Natural killer cell treated with Interleukin-12 subunit alpha and Interleukin-12 subunit beta and Interleukin-15 and Interleukin-18, amount 100 ng/mL, for 72 hours (primary cell): Measurements from ENCODE around the gene NXF1. TPM values are rescaled to one million over a fixed set of nuclear protein-coding genes. Genes with fewer than 3 reads are reported as not detected.
"Not testable (repeated sequence)": the region's sequence is repeated elsewhere in the genome, so short reads cannot be mapped to it uniquely, and the experiment has no call there.

Experiments used
- ATAC-seq, 2 donors: fragments of 150-1000 bp; cut with Tn5 transposase in 1 of 2; sonication (Bioruptor Pico), chemical (Tn5 transposase) in 1 of 2; 2 replicates each; pipeline ENCODE4 v1.10.0; 2021
- DNase-seq: peaks from one replicate; pipeline ENCODE4 v3.0.0; 2022; ENCODE audit warnings: low spot score
- H3K27ac Mint-ChIP-seq, 2 donors: 1 replicate in 1 of 2; 2 replicates in 1 of 2; pipeline ENCODE4 v1.8.0; 2022; ENCODE audit warnings: mixed read lengths in 2 of 2, mild to moderate bottlenecking in 1 of 2, moderate library complexity in 1 of 2
- H3K27me3 Mint-ChIP-seq, 2 donors: 1 replicate in 1 of 2; 2 replicates in 1 of 2; pipeline ENCODE4 v1.8.0; 2022; ENCODE audit warnings: mixed read lengths in 2 of 2
- H3K36me3 Mint-ChIP-seq: one replicate; pipeline ENCODE4 v1.8.0; 2022; ENCODE audit warnings: mixed read lengths
- H3K4me1 Mint-ChIP-seq, 2 donors: 1 replicate in 1 of 2; 2 replicates in 1 of 2; pipeline ENCODE4 v1.8.0; 2022; ENCODE audit warnings: low read depth in 2 of 2, mixed read lengths in 2 of 2, mild to moderate bottlenecking in 1 of 2
- H3K4me3 Mint-ChIP-seq: one replicate; pipeline ENCODE4 v1.8.0; 2022; ENCODE audit warnings: mixed read lengths
- H3K9me3 Mint-ChIP-seq: 2 replicates; pipeline ENCODE4 v1.8.0; 2022; ENCODE audit warnings: mixed read lengths
- total RNA-seq, 2 donors: library from RNA; stranded (reverse); gene quantifications; one replicate each; pipeline ENCODE4 v1.2.3, GENCODE V29; 2022

The NXF1 gene
- total RNA-seq, 2 donors from 2014 or later, result 108 to 145 TPM

DNA sequence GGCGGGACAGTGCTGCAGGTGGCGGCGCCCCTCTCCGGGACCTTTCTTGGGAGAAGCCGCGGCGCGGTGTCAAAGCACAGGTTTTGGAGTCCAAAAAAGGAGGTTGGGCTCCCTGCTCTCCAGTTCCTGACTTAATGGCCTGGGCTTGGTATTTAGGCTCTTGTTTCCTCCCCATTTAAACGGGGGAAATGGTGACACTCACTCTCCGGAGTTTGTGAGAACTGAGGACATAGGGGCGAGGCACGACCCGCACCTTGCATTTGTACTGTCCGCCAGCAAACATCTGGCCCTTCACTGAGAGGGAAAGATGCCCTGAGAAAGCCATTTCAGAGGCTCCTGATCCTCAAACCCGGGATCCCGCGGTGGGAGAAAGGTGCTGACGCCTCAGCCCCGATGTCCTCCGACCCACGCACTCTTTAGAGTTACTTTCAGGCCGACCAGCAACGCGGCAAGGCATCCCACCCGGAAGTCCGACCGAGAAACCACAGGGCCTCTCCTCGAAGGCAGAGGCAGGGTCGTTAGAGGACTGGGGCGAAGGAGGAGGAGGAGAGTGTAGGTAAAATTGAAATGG is 37.0 kb upstream of the NXF1 start:
- ATAC-seq (no peak), DNase-seq (peak; percentile 75)
- H3K36me3 Mint-ChIP-seq, result peaks cover 5% of the 10 kb centered on the region
- no peak overlapping the region for H3K27ac Mint-ChIP-seq
- H3K9me3 Mint-ChIP-seq, result no peaks in the 10 kb centered on the region
- no peaks in the 10 kb centered on the region for H3K27me3 Mint-ChIP-seq
- peaks cover 22% of the 10 kb centered on the region in 2 donors for H3K4me1 Mint-ChIP-seq
- H3K4me3 Mint-ChIP-seq, result no peak overlapping the region

DNA sequence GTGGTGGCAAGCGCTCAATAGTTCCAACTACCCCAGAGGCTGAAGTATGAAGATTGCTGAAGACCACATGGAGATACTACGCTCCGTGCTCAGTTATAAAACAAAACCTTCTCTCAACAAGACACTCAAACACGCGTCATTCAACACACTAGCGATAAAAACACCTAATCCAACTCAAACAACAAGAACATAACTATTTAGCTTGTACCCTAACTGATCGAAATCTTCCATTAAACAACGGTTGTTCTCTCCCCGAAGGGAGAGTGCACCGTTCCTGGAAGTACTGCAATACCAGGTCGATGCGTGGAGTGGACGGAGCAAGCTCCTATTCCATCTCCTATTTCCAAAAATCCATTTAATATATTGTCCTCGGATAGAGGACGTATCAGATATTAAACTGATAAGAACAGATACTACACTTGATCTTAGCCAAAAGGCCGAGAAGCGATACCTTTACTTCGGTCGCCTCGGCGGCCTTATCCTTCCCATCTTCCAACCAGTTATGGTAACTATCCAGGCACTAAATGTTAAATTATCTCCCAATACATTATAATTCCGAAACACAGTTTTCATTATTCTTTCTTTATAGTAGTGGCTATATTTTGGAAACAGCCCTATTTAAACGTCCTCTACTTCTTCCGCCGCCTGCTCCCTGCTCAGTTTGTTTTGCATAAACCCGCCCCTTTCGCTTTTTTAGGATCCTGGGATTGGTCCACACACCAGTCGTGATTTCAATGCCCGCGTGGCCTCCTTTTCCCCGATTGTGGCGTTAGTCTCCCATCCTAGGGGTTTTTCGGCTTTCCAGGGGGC is 36.3 kb upstream of the NXF1 start:
- ATAC-seq (peak; percentile 83 to 86), DNase-seq (peak; percentile 90)
- Mint-ChIP-seq H3K27ac (no peak overlapping the region), H3K4me1 (peaks cover 22 to 24% of the 10 kb centered on the region in 2 donors), H3K4me3 (no peak overlapping the region), H3K36me3 (peaks cover 5% of the 10 kb centered on the region), H3K27me3 (no peaks in the 10 kb centered on the region), H3K9me3 (no peaks in the 10 kb centered on the region)

DNA sequence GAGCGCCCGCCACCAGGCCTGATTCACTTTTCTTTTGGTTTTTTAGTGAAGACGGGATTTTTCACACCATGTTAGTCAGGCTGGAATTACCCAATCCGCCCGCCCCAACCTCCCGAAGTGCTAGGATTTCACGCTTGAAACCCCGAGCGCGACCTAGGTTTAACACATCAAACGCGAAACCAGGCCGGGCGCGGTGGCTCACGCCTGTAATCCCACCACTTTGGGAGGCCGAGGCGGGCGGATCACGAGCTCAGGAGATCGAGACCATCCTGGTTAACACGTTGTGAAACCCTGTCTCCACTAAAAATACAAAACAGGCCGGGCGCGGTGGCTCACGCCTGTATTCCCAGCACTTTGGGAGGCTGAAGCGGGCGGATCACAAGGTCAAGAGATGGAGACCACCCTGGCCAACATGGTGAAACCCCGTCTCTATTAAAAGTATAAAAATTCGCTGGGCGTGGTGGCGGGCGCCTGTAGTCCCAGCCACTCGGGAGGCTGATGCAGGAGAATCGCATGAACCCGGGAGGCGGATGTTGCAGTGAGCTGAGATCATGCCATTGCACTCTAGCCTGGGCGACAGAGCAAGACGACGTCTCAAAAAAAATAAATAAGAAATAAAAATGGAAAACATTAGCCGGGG is 35.6 kb upstream of the NXF1 start:
- not testable (repeated sequence) for H3K27me3 Mint-ChIP-seq, H3K4me3 Mint-ChIP-seq, H3K27ac Mint-ChIP-seq, H3K36me3 Mint-ChIP-seq, H3K9me3 Mint-ChIP-seq
- DNase-seq (peak; percentile 96), ATAC-seq (peak; percentile 60 to 68)
- peaks cover 22 to 27% of the 10 kb centered on the region in 2 donors for H3K4me1 Mint-ChIP-seq

DNA sequence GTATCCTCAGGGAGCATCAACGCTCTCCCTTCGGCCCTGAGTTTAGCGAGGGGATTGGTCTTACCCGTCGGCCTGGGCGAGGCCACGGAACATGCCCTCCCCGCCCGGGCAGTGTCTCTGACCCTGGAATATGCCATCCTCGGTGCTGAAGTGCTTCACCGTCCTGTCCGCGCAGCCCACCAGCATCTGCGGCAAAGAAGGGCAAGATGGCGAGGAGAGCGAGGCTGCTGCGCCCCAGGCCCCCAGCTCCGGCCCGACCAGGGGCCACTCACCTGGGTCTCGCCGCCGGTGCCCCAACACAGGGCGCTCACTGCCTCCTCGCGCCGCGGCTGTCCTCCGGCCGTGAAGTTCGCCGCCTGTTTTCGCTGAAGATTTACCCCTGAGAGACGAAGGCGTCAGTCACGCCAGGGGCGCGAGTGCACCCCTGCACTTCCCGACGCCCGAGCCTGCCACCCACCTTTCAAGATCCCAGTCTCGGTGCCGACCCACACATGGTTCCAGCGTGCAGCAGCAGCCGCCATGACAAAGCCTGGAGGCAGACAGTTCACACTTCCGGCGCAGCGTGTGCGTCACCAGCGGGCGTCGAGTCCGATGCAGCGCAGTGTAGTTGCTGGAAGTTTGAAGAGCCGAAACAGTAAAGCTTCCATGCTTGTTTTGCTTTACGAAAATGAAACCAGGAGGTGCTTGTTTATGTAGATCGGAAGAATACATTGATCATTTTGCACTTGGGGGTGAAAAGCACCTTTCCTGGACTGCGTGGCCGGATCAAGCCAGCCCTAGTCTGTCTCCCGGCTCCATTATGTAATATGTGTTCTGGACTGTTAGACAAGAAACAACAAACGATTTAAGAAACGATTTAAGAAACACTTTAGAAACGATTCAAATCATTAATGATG is 34.1 kb upstream of the NXF1 start, which contains the start of gene WDR74:
TSS of gene WDR74 (minus strand) at position 541 of the 896 bp plus-strand sequence. CDS start at position 521, 20 bp downstream.
- peaks cover 29 to 31% of the 10 kb centered on the region in 2 donors for H3K4me1 Mint-ChIP-seq
- H3K36me3 Mint-ChIP-seq, result peaks cover 10% of the 10 kb centered on the region
- H3K9me3 Mint-ChIP-seq, result no peaks in the 10 kb centered on the region
- H3K4me3 Mint-ChIP-seq, result no peak within 1 kb of the TSS
- no peaks in the 10 kb centered on the region for H3K27me3 Mint-ChIP-seq
- H3K27ac Mint-ChIP-seq, result no peak within 1 kb of the TSS
- DNase-seq (peak; percentile 91), ATAC-seq (peak; percentile 57 to 62)

DNA sequence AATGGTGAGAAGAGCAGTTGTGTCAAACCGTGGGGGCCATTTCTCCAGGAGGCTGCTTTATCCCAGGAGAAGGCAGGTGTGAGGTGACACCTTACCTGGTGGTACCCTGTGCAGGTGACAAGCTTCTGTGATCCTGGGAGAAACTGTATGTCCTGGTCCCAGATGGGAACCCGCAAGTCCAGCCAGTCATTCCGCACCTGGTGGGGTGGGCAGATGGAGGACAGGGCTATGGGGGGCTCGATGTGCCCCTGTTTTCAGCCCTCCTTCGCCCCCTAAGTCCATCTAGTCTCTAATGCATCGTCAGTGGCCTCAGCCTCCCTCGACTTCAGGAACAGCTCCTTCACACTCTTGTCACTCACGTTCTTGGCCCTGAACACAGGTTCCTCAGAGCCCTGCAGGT is 30.1 kb upstream of the NXF1 start:
- ATAC-seq, result no peak
- Mint-ChIP-seq H3K4me1 (peaks cover 43 to 46% of the 10 kb centered on the region in 2 donors), H3K4me3 (no peak overlapping the region), H3K27ac (no peak overlapping the region), H3K36me3 (peaks cover 10% of the 10 kb centered on the region), H3K27me3 (no peaks in the 10 kb centered on the region), H3K9me3 (no peaks in the 10 kb centered on the region)
- DNase-seq, result no peak

DNA sequence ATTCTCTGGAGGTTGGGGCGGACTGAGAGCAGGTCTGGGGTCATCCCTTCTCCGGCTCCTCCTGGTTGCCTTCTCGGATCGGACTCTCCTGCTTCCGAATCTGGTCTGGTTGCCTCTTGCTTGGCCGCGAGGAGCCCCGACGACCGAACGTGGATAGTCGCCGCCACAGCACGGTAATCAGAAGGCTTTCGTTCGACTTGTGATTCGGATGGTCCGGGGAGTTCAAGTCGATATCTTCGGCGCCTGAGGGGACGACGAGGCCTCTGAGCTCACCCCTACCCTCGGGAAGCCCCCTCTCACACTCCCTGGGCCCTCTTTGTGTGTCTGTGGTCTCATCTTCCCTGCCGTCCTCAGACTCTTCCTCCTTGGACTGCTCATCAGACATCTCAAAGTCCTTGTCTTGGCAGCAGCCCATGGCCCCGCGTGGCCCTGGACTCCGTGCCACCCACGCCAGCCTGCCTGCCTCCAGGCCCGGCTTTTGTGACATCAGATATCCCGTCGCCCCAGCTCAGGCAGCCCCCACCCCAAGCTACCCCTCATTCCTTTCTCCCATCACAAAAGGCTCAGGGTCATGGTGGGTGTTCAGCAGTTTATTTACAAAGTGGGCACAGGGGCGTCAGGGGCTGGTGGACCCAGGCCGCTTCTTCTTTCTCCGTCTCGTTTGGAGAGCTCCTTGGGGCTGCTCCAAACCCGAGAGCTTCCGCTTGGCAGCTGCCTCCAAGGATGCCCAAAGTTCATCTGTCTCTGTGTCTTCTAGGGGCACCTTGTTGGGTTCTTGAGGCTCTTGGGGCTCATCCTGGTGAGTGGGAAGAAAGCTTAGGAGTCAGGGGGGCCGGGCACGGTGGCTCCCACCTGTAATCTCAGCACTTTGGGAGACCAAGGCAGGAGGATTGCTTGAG is 27.3 kb upstream of the NXF1 start, which contains the start of gene TEX54:
TSS of gene TEX54 (minus strand) at position 506 of the 899 bp plus-strand sequence.
- ATAC-seq, result peak in 1 of 2 donors; percentile 6
- Mint-ChIP-seq H3K4me1 (peaks cover 28 to 38% of the 10 kb centered on the region in 2 donors), H3K4me3 (peak within 1 kb of the TSS; percentile 94), H3K27ac (peak within 1 kb of the TSS; percentile 94 to 95), H3K27me3 (no peaks in the 10 kb centered on the region), H3K9me3 (no peaks in the 10 kb centered on the region), H3K36me3 (peaks cover 8% of the 10 kb centered on the region)
- no peak for DNase-seq

DNA sequence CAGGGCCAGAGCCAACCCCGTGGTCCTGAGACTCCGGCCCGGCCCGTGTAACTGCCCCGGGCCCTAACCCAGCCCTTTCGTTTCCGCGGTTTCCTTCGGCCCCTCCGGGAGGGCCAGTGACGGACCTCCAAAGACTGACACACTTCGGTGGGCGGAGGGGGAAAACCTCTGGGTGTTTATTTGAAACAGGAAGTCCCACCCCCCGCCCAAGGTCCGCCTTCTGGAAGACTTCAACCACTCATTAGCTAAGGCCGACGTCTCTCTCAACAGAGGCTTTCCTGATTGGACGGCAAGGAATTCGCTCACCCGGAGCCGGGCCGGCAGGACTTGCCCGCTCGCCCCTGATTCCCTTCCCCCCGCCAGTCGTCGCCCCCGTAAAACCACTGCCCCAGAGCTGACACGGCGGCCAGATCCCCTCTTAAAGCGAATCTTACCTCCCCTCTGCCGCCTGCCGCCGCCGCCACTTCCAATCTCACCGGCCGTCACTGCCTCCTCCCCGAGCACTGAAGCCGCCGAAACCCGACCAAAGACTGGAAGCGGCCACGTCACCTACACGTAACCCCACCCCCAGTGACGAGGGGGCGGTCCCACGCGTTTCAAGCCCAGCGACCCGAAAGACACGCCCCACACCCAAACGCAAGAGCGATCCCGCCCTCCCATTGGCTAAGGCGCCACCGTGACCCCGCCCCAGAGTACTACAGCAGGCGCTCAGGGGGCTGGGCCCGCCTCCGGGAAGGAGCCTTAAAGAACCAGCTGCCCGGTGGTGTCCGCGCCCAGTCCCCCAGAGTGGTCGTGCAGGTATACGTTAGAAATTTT is 26.5 kb upstream of the NXF1 start, which contains the start of gene STX5:
TSS of gene STX5 (minus strand) at position 532 of the 816 bp plus-strand sequence. CDS start 808 bp downstream, outside the sequence.
- peak; percentile 96 to 98 for ATAC-seq
- no peaks in the 10 kb centered on the region for H3K27me3 Mint-ChIP-seq
- H3K27ac Mint-ChIP-seq, result peak within 1 kb of the TSS; percentile 94 to 95
- no peaks in the 10 kb centered on the region for H3K9me3 Mint-ChIP-seq
- H3K36me3 Mint-ChIP-seq, result peaks cover 5% of the 10 kb centered on the region
- peaks cover 24 to 40% of the 10 kb centered on the region in 2 donors for H3K4me1 Mint-ChIP-seq
- H3K4me3 Mint-ChIP-seq, result peak within 1 kb of the TSS; percentile 94
- DNase-seq, result peak; percentile 99

DNA sequence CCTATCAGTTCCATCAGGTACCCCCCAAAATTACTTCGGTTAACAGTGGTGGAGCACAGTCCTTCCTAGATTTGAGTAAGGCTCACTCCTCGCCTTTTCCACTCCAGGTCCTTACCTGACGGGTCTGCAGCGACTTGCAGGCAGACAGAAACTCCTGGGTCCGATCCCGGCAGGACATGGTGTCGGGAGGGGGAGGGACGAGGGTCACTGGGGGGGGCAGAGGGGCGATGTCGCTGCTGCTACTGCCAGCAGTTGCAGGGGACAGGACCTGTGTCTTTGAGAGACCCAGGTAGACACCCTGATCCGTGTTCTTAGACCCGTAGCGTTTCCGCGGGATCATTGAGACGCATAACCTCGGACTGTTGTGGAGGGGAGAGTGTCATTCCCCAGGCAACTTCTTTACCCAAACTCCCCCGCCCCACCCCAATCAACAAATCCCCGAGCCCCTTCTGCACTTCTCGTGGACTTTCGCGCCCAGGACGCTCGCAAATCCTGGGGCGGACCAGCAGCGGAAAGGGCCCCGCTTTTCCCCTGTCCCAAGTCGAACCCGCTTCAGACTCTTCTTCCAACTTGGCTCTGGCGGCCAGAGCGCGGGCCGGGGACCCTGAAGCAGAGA is 25.8 kb upstream of the NXF1 start:
- ATAC-seq (no peak), DNase-seq (no peak)
- H3K27me3 Mint-ChIP-seq, result no peaks in the 10 kb centered on the region
- H3K4me3 Mint-ChIP-seq, result peak overlapping the region; percentile 94
- H3K4me1 Mint-ChIP-seq, result peaks cover 24 to 35% of the 10 kb centered on the region in 2 donors
- H3K9me3 Mint-ChIP-seq, result no peaks in the 10 kb centered on the region
- H3K27ac Mint-ChIP-seq, result peak overlapping the region; percentile 94 to 95
- H3K36me3 Mint-ChIP-seq, result peaks cover 5% of the 10 kb centered on the region

DNA sequence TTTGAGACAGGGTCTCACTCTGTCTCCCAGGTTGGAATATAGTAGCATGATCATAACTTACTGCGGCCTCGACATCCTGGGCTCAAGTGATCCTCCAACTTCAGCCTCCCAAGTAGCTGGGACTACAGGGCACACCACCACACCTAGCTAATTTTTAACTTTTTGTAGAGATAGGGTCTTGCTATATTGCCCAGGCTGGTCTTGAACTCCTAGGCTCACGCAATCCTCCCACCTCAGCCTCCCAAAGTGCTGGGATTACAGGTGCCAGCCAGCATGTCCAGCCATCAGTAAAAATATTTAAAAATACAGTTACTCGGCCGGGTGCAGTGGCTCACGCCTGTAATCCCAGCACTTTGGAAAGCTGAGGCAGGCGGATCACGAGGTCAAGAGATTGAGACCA is 22.9 kb upstream of the NXF1 start:
- not testable (repeated sequence) for H3K4me3 Mint-ChIP-seq, H3K27ac Mint-ChIP-seq, H3K27me3 Mint-ChIP-seq, DNase-seq, ATAC-seq, H3K9me3 Mint-ChIP-seq
- Mint-ChIP-seq H3K36me3 (peaks cover 15% of the 10 kb centered on the region), H3K4me1 (peaks cover 17 to 29% of the 10 kb centered on the region in 2 donors)

DNA sequence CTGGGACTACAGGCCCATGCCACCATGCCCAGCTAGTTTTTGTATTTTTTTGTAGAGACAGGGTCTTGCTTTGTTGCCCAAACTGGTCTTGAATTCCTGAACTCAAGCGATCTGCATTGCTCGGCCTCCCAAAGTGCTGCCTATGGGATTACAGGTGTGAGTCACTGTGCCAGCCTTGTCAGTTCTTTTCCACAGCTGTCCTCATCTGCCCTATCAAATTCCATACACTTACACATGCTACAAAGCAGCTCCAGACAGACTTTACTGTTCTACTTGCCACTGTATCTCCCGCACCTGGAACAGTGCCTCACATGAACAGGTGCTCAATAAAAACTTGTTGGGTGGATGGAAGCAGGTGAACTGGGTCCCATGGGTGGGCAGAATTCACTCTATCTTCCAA is 18.4 kb upstream of the NXF1 start:
- H3K9me3 Mint-ChIP-seq, result no peaks in the 10 kb centered on the region
- no peaks in the 10 kb centered on the region for H3K27me3 Mint-ChIP-seq
- peak overlapping the region in 1 of 2 donors; percentile 79 for H3K27ac Mint-ChIP-seq
- peaks cover 0 to 8% of the 10 kb centered on the region in 2 donors for H3K4me1 Mint-ChIP-seq
- no peak overlapping the region for H3K4me3 Mint-ChIP-seq
- ATAC-seq (no peak), DNase-seq (no peak)
- peaks cover 31% of the 10 kb centered on the region for H3K36me3 Mint-ChIP-seq

DNA sequence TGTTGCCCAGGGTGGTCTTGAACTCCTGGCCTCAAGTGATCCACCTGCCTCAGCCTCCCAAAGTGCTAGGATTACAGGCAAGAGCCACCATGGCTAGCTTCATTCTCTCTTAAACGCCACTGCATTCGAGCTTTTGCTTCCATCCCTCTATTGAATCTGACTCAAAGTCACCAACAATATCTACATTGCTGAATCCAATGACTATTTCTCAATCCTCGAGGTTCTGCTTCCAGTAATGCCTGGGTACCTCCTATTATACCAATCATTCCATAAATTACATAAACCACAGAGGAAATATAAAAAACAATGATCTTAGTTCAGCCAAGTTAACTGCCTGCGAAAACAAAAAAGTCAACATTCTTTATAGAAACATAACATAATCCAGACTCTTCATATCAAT is 11.9 kb upstream of the NXF1 start:
- Mint-ChIP-seq H3K4me1 (peaks cover 0 to 4% of the 10 kb centered on the region in 2 donors), H3K36me3 (peaks cover 11% of the 10 kb centered on the region), H3K9me3 (no peaks in the 10 kb centered on the region), H3K27ac (no peak overlapping the region), H3K27me3 (no peaks in the 10 kb centered on the region), H3K4me3 (no peak overlapping the region)
- ATAC-seq, result no peak
- DNase-seq, result no peak
